OCI-LY7 (cell line): ENCODE data around the gene GATAD2B.

Experiments used
- CTCF ChIP-seq: fragments of 200-600 bp; sonication (generic); conservative IDR thresholded peaks from 2 replicates; pipeline ENCODE4 v1.5.1; 2014; ENCODE audit warnings: mild to moderate bottlenecking, antibody characterized with exemption, low read length, moderate library complexity, mixed read lengths
- EZH2phosphoT487 ChIP-seq: fragments of 200-600 bp; sonication (generic); IDR thresholded peaks from 2 replicates; pipeline ENCODE4 v1.6.1; 2018; ENCODE audit warnings: low read depth, borderline replicate concordance, mild to moderate bottlenecking, mixed run types, antibody characterized with exemption, low read length, moderate library complexity, mixed read lengths

- TF ChIP-seq CTCF = no peak
- TF ChIP-seq EZH2phosphoT487 = no peak
These were observed 23.3 kb downstream of the GATAD2B start for GRCh38 chr1:153899509-153899908.
